ENCODE data around the gene CABLES1.

CABLES1 gene

DNA sequence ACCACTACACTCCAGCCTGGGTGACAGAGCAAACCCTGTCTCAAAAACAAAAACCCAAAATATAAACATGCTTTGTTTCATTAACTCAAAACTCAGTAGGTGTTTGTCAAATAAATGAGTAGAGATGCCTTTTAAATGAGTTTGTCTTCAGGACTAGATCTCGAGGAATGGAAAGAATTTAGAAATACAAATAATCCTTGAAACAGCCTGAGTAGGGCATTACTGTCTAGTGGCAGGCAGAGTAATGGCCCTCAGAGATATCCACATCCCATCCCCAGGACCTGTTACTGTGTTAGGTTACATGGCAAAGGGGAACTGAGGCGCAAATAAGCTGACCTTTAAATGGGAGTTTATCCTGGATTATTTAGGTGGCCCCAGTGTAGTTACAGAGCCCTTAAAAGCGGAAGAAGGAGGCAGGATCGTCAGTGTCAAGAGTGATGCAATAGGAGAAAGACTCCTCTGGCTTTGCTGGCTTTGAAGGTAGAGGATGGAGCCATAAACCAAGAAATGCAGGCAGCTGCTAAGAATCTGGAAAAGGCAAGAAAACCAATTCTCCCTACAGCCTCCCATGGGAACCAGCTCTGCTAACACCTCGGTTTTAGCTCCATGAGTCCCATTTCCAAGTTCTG is 63.0 kb downstream of the CABLES1 start:
- Histone ChIP-seq H3K4me3 (ENCODE audit: low read depth, low read length) (no peak overlapping the region), H3K9me3 (ENCODE audit: control insufficient read depth, insufficient read depth, low read depth, low read length) (no peaks in the 10 kb centered on the region), H3K36me3 (ENCODE audit: control insufficient read depth in 2 of 2, insufficient read depth in 1 of 2, low read length in 2 of 2) (peaks cover 0 to 8% of the 10 kb centered on the region in 2 experiments; a peak in 1 of 3 replicates), H3K4me1 (ENCODE audit: control insufficient read depth, insufficient read depth, low read length) (peaks cover 2% of the 10 kb centered on the region; the same call in 1 of the 2 replicates), H3K27ac (ENCODE audit: extremely low read depth, low read depth, low read length) (no peak overlapping the region)
- ChIA-PET POLR2A (no interaction called here), CTCF (interaction anchor here (1.0 to 1.8 kb wide), 3 partner anchors 9 to 214 kb away, joined by 3 to 7 read pairs (median 6); no protein-coding TSS in a partner anchor)
- TF ChIP-seq KLF8 (tag by site-specific recombination; IDR thresholded peaks at IDR 0.05) (no peak), ZNF791 (tag by site-specific recombination; IDR thresholded peaks at IDR 0.05) (no peak), TSHZ1 (tag by site-specific recombination; IDR thresholded peaks at IDR 0.05; ENCODE audit: borderline replicate concordance) (no peak), ZNF514 (tag by site-specific recombination; IDR thresholded peaks at IDR 0.05) (no peak), ZNF354C (tag by site-specific recombination; IDR thresholded peaks at IDR 0.05; ENCODE audit: borderline replicate concordance, low read depth) (no peak), INSM2 (tag by site-specific recombination; IDR thresholded peaks at IDR 0.05) (no peak), GLI2 (tag by site-specific recombination; IDR thresholded peaks at IDR 0.05; ENCODE audit: borderline replicate concordance, low read depth) (no peak), ZNF776 (tag by site-specific recombination; IDR thresholded peaks at IDR 0.05; ENCODE audit: borderline replicate concordance) (no peak), ZNF664 (tag by site-specific recombination; IDR thresholded peaks at IDR 0.05) (no peak), ZNF677 (tag by site-specific recombination; IDR thresholded peaks at IDR 0.05) (no peak), ZNF792 (tag by site-specific recombination; IDR thresholded peaks at IDR 0.05) (no peak), ZNF175 (tag by site-specific recombination; IDR thresholded peaks at IDR 0.05) (no peak), ZNF426 (tag by site-specific recombination; IDR thresholded peaks at IDR 0.05) (no peak), ZNF302 (tag by site-specific recombination; IDR thresholded peaks at IDR 0.05; ENCODE audit: low read depth) (no peak), MYNN (tag by site-specific recombination; IDR thresholded peaks at IDR 0.05; ENCODE audit: borderline replicate concordance) (no peak)
- TF ChIP-seq, protein P1, sequence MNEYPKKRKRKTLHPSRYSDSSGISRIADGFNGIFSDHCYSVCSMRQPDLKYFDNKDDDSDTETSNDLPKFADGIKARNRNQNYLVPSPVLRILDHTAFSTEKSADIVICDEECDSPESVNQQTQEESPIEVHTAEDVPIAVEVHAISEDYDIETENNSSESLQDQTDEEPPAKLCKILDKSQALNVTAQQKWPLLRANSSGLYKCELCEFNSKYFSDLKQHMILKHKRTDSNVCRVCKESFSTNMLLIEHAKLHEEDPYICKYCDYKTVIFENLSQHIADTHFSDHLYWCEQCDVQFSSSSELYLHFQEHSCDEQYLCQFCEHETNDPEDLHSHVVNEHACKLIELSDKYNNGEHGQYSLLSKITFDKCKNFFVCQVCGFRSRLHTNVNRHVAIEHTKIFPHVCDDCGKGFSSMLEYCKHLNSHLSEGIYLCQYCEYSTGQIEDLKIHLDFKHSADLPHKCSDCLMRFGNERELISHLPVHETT (tag by site-specific recombination; IDR thresholded peaks at IDR 0.05) = no peak
- TF ChIP-seq, protein P2, sequence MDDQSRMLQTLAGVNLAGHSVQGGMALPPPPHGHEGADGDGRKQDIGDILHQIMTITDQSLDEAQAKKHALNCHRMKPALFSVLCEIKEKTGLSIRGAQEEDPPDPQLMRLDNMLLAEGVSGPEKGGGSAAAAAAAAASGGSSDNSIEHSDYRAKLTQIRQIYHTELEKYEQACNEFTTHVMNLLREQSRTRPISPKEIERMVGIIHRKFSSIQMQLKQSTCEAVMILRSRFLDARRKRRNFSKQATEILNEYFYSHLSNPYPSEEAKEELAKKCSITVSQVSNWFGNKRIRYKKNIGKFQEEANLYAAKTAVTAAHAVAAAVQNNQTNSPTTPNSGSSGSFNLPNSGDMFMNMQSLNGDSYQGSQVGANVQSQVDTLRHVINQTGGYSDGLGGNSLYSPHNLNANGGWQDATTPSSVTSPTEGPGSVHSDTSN (CRISPR knock-in tag; IDR thresholded peaks at IDR 0.05) = no peak
